Stimulated activated CD4-positive, alpha-beta T cell treated with anti-CD3 and anti-CD28 coated beads, Interleukin-2, amount 100 ng/mL, for 24 hours (primary cell): ENCODE results near the gene POMP.
A peak's percentile ranks its signal among the peaks of the same experiment; 100 is the strongest.

Experiments
- DNase-seq, 2 donors: peaks; one replicate each; pipeline ENCODE4 v3.0.0-alpha.2; 2020

Gene POMP, protein sequence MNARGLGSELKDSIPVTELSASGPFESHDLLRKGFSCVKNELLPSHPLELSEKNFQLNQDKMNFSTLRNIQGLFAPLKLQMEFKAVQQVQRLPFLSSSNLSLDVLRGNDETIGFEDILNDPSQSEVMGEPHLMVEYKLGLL

DNA sequence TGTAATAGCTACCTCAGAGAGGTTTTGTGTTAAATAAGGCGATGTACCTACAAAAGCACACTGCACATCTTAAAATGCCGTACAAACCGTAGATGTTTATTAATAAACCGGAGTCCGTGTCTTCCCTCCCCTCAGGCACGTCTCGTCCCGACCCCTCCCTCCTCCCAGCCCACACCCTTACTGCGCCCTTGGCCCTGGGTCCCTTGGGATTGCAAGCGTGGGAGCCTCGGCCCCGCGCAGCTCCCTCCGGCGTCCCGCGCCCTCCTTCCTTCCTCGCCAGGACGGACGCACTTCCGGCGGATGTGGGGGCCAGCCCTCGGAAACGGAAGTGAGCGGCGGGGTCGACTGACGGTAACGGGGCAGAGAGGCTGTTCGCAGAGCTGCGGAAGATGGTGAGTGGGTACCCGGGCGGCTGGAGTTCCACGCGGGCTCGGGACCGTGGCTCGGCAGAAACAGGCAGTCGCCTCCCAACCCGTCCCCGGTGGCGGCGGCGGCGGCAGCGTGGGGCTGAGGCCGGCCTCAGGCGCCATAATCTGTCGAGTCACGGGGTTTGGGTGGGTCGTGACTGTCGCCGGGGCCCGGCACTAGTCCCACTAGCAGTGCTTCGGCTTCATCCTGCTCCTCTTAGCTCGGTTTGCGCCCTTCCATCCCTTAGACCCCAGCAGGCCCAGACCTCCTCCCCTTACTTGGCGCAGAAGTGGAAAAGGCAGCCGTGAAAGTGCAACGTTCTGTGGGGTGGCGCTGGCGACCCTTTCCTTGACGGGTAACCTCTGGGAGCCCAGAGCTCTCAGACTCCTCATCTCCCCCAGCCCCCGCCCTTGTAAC lies at the start of gene POMP:
Gene POMP, plus strand, starts transcription at position 335 of the 825 bp plus-strand sequence. Its CDS starts 55 bp downstream, at position 390.
- DNase-seq, result peak; percentile 93 to 94

DNA sequence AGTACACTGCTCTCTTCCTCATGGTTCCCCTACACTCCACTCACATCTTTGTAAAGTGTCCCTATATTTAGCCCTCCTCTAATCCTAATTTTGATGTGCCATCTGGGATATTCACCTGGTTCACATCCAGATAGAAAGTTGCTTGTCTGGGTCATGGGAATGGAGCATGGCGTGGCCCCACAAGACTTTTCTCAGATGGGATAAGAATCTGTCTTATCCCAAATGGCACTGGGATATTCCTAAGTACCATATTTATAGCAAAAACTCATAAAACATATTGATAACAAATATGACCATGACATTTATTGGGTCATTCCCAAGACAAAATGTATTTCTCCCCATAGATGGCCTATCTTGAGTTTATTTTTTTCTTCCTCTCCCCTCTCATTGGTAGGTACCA lies 49.5 kb upstream of the POMP start:
- no peak for DNase-seq

DNA sequence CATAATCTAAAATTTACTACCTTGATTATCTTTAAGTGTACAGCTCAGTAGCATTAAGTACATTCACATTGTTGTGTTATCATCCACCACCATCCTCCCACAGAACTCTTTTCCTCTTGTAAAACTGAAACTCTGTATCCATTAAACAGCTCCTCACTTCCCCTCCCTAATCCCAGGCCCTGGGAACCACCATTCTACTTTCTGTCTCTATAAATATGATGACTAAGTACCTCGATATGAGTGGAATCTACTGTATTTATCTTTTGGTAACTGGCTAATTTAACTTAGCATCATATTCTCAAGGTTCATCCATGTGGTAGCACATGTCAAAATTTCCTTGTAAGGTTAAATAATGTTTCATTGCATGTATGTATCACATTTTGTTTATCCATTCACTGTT lies 49.0 kb upstream of the POMP start:
- no peak for DNase-seq

DNA sequence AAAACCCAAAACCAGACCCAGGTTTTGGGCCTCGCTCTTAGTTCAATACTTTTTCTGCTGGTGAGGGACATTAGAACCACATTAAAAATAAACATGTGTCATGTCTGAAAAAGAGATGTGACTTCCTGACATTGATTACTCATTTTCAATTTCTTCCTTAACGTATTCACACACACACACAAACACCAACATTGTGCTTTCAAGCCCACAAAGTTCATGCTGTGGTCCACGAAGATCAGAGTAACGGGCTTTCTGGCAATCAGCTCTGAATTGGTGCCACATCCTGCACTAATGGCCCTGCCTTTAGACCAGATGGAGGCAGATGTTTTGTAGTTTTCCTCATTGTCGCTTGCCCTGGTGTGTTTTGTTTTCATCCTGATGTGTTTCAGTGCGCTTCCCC lies 47.9 kb upstream of the POMP start:
- no peak for DNase-seq

DNA sequence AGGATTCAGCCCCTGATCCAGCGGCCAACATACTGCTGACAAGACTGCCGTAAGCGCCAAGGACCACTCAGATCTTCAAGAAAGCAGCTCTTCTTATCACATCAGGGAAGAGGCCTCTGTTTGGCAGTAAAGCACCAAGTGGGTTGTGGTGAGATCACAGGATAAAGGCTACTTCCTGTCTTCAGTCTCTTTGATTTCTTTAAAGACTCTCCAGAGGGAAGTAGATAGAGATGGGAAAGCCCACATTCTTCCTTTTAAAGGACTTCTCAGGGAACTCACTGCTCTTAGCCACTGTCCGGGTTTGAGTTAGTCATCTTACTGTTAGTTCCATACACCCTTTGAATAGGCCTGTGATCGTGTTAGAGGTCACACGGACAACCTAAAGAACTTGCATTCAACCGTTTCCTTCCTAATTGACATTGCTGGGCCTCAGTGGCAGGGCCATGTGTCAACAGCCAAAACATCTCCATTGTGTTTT lies 47.2 kb upstream of the POMP start:
- DNase-seq, result no peak

DNA sequence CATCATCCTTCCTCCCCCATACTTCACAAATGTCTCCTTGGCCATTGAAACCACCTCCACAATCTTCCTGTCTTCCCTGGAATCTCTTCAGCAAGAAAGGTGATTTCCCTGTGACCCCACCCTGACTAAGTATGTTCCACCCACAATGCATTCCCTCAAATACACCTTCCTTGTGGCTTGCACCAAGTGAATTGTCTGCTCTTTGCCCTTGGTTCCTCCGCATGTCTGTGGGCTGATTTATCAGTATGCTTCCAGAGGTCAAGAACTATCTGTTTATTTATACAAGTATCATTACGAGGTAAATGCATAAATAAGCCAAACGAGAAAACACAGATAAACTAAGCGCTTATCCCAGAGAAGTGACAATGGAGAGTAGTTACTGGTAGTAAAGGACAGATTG lies 45.4 kb upstream of the POMP start:
- DNase-seq, result no peak

DNA sequence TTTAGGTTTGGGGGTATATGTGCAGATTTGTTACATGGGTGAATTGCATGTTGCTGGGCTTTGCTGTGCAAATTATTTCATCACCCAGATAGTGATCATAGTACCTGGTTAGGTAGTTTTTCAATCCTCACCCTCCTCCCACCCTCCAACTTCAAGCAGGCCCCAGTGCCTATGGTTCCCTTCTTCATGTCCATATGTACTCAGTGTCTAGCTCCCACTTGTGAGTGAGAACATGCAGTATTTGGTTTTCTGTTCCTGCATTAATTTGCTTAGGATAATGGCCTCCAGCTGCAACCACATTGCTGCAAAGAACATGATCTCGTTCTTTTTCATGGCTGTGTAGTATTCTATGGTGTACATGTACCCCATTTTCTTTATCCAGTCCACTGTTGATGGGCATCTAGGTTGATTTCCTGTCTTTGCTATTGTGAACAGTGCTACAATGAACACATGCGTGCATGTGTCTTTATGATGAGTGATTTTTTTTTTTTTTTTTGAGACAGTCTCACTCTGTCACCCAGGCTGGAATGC lies 42.9 kb upstream of the POMP start:
- no peak for DNase-seq

DNA sequence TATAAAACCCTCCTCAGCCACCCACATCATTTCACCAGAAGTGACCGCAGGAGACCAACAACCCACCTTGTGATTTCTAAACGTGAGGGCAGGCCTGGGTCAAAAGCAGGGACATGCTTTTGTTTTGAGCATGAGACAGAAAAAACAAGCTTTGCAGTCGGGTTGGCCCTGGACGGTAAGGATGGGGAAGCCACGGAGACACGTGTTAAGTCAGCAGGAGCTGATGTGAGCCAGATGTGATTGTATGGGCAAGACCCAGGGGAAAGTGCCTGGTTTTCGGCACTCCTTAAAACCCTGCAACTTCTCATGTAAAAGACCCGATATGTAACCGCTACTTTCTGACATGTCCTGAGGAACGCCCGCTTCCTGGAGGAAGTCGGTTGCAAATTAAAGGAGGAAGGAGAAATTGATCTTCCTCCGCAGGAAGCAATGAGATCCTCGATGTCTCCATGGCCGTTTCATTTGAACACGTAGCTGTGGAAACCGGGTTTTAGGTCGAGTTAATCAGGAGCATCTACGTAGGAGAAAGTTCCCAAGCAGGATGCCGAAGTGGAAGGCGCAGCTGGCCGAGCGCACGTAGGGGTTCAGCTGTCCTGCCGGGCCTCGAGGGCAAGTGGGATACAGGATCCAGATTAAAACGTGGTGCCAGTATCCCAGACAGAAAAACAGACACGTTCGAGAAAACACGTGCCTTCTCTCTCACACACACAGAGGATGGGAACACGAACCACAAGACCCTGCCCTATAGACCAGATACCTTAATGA lies 40.5 kb upstream of the POMP start:
- DNase-seq, result no peak

DNA sequence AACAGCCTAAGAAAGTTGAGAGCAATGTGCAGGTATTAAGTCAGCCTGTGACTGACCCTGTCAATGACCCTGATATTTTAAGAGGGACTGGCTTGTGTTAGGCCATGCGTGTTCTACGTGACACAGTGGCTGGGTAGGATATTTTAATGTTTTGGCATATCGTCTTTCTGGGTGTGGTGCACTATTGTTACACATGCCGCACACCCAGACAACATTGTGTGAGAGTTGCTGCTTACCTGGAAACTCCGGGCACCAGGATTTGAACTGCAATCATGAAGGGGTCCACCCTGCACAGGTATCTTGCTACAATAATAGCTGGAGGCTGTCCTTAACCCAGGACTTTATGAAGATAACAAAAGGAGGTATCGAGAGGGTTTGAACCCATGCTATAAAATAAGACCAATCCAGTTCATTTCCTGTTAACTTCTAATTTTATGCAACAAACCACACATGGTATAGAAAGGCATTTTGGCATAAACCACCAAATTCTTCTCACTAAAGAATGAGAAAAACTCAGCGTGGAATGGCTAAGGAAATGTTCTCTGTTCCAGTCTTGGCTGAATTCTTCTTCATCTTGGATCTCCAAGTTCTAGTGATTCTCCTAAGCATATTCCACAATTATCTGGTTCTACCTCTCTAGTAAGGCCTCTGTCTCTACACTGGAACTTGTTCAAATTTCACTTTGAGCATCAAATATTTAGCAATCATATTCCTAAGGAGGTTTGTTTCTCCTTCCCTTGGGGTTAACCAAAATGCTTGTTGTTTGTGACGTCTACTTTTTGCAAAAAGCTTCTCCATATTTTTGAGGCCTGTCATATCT lies 38.7 kb upstream of the POMP start:
- DNase-seq, result no peak

DNA sequence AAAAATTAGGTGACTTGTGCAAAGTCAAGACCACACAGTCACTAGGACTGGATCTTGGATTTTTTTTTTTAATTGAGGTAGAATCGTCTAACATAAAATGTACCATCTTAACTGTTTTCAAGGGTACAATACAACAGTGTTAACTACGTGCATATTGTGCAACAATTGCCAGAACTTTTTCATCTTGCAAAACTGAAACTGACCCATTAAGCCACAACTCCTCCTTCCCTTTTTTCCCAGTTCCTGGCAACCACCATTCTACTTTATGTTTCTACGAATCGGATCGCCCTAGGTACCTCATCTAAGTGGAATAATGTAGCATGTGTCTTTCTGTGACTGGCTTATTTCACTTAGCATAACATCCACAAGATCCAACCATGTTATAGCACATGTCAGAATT lies 37.5 kb upstream of the POMP start:
- no peak for DNase-seq

DNA sequence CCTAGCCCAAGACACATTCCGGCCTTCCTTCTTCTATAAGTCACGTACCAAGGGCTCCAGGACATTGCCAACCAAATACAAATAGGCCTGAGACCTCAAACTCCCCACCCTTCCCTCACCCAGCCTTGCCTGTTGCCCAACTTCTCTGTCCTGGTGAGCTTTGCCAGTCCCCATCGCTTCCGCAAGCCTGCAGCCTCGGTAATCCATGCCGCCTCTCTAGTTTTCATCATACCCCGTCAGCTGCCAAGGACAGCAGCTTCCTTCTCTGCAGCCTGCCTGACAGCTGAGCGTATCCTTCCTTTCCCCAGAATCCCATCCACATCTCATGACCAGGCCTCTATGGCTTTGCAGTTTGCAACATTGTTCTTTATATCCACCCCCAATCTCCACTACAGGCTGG lies 36.6 kb upstream of the POMP start:
- DNase-seq, result no peak

DNA sequence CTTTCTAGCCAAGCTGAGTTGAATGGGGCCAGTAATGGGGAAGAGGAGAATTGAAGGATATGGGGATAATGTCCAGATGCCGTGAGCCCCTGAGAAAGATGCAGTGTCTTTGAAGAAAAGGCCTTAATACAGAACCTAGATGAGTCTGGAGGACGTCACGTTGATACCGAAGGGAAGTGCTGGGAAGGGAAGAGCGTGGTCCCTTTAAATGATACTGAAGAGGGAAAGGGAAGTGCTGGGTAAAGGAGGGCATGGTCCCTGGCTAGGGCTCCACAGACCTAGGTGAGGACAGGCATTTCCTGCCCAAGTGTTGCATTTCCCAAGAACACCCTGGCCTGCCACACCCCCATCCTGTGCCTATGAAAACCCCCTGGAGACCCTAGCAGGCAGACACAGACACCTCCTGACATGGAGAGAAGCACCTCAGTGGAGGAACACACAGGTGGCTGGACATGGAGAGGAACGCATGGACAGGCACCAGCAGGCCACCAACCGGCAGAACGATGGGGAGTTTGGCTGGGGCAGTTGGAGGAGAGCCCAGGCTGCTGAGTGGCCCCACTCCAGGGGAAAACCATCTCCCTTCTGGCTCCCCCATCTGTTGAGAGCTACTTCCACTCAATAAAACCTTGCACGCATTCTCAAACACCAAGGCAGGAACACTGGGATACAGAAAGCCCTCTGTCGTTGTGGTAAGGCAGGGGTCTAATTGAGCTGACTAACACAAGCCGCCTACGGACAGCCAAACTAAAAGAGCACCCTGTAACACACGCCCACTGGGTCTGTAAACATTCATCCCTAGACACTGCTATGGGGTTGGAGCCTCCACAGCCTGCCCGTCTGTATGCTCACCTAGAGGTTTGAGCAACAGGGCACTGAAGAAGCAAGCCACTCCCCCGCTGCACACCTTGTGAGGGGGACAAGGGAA lies 34.9 kb upstream of the POMP start:
- DNase-seq, result no peak

DNA sequence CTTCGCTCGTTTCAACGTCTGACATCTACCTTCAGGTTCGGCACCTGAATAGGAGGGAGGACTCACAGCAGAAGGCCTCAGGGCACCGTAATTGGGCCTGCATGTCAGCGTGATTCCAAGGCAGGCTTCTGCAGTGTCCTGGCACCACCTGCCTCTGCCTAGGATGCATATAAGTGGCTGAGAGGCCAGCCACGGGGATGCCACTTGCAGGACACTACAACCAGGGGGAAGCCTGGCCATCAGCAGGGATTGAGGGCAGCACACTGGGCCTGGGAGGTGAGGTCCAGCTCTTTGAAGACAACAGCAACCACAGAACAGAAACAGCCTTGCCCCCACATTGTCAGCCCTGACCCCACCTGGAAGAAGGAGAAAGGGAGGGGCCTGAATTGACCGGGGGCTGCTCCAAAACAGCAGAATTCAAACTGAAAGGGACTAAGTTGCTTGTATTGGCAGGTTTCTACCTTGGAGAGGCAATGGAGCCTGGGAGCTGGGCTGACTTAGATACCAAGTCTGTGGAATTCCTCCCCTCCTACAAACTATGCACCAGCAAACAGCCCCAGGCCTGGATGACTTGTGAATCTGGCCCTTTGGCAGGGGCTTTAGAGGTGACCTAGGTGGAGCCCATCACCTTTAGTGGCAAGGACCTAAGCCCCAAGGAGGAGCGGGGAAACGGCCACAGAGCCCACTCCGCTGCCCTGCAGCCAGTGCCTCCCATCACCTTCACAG lies 34.1 kb upstream of the POMP start:
- DNase-seq, result no peak

DNA sequence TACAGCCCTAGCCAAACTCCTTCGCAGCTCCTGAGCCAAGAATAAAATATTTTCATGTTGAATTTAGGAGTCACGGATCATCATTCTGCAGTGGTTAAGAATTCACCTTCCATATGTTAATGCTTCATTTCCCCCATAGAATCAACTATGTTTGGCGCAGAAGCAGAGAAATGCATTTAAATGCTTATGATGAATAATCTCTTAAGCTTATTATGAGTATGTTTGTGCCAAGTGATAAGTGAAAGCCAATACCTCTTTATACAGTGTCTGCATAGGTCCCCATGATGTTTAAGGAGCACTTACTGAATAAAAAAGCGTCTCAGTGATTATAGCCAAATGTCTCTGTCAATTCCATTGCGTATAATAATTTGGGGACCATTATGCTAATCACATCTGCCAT lies 32.7 kb upstream of the POMP start:
- no peak for DNase-seq

DNA sequence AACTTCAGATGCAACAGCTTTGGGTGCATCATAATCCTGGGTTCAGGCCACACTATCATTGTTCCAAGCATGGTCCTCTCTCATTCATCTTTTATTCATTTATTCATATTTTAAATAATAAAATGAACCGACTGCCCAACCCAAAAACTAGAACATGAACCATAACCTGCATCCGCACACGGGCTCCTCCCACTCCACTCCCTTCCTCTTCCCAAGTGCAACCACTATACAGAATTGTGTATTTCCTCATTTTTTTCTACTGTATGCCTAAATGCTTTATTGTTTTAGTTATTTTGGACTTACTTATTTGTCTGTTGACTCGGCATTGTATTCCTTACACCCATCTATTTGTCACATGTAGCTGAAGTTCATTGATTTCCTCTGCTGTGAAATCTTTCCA lies 30.7 kb upstream of the POMP start:
- DNase-seq, result no peak

DNA sequence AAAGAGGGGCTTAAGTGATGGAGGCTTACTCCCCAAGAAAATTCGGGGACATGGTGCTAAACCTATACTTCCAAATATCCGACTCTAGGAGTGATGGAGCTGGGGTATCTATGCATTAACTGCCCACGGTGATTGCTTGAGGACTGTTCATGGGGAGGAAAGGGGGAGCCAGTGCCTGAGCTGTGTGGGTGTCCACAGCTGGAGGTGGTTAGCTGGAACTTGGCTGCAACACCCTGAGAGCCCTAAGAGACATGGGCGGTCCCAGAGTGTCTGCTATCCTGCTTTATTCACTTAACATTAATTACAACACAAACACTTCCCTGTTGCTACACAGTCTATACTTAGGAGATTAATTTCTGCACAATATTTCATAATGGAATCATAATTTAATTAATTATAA lies 28.1 kb upstream of the POMP start:
- no peak for DNase-seq

DNA sequence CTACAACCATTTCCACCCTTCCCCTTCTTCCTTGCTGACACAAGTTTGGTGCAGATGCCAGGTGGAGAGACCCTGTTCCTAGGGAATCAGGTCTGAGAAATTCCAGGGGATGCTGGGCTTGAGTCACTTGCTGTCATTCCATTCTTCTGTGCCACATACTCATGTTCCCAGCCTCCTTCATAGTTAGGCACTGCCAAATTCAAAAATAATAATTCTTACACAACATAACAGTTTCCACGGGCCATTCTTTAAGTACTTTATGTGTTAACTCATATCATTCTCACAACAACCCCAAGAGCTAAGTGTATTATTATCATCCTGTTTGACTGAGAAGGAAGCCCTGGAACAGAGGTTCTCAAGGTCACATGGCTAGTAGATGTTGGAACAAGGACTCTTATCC lies 27.1 kb upstream of the POMP start:
- DNase-seq, result no peak

DNA sequence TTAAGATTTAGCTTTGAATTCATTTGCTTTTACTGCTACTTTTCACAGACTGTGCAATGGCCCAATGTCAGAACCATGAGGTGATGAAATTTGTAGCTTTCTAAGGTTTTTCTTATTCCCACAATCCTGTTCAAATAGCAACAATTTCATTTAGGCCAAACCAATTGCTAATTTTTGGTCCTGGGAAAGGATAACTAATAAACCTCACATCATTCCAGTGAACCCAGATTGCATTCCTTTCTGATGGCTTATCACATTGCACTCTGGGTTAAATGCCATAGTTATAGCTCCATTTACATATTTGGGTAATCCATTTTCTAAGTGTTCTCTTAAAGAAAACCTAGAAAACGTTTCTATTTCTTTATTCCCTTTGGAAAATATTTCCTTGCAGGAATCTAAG lies 22.9 kb upstream of the POMP start:
- no peak for DNase-seq

DNA sequence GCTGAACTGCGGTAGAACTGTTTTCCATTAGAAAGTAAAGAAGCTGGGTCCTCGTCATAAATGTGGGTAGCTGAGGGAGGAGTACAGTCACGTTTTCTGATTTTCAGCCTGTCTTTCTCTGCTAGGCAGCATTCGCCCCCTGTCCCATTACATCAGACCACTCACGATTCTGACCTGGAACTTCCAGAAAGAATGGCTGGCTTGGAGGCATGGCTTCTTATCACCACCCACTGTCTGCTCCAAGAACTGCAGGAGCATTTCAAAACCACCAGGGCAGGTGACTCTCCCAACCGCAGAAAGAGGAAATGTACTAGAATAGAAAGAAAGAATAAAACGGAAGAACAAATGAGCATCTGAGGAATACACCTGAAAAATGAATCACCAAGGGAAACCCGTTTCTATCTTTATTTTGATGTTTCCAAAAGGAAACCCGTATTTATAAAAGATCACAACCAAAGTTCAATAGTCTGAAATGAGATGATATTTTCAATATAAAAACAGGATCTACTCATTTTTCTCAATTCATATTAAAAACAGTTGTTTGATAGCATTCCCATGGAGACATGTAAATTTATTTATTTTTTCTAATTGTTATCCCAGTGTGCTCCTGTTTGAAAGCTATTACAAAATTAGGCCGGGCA lies 22.1 kb upstream of the POMP start:
- DNase-seq, result peak; percentile 39 to 46

DNA sequence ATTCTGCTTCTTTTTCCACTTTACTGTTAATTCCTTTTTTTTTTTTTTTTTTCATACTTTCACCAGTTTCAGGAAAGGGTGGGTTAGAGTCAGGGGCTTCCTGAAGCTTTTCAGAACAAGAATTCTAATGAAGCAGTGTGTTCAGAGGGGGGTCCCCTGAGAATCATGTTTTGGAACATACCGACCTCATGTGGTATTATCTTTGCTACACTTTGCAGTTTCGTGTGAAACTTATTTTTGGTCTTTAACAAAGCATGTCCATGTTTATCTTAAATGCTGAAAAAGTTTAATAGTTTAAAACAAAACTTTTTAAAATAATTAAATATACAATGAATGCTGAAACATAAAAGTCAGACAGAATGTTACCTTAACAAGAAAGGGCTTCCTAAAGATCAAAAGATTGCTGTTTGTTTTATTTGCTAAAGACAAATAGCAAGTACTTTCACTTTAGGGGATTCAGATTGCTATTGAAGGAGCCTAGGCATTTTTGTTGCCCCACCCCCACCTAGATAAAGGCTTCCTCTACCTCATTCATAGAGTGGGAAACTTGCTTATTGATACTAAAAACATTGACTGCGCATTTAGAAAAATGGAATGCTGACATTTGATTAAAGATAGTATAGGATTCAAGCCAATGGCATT lies 21.1 kb upstream of the POMP start:
- no peak for DNase-seq
